HepG2 (cell line): ENCODE data around the gene TNIP1. TPM values are rescaled to one million over a fixed set of nuclear protein-coding genes. Genes with fewer than 3 reads are reported as not detected.

Source experiments
- GZF1 ChIP-seq: sonication (generic); formaldehyde crosslinking; IDR thresholded peaks from 2 replicates; pipeline ENCODE4 v1.5.1; 2020; ENCODE audit warnings: mild to moderate bottlenecking, missing genetic modification reagents
- HOXA7 ChIP-seq: sonication (generic); formaldehyde crosslinking; IDR thresholded peaks from 2 replicates; pipeline ENCODE4 v1.8.1; 2022; ENCODE audit warnings: mild to moderate bottlenecking, missing genetic modification reagents, moderate library complexity
- MAZ ChIP-seq, 2 experiments: sonication (generic) in 1 of 2; formaldehyde crosslinking in 1 of 2; IDR thresholded peaks; 2 replicates each; pipeline versions ENCODE4 v1.5.0 to v1.6.1; 2012 to 2020; ENCODE audit warnings: low read depth in 2 of 2, mild to moderate bottlenecking in 2 of 2, borderline replicate concordance in 1 of 2, improper control_type of control experiment in 1 of 2, low read length in 1 of 2, missing genetic modification reagents in 1 of 2, moderate library complexity in 1 of 2
- MYC ChIP-seq: sonication (generic); formaldehyde crosslinking; IDR thresholded peaks from 2 replicates; pipeline ENCODE4 v1.9.0; 2021; ENCODE audit warnings: missing genetic modification reagents, borderline replicate concordance
- NBN ChIP-seq: fragments of 450-650 bp; conservative IDR thresholded peaks from 2 replicates; pipeline ENCODE4 v1.6.1; 2017
- PAF1 ChIP-seq: IDR thresholded peaks from 2 replicates; pipeline ENCODE4 v1.6.1; 2016; ENCODE audit warnings: missing genetic modification reagents, missing compliant biosample characterization
- PCBP1 ChIP-seq: fragments of 200-400 bp; formaldehyde crosslinking; IDR thresholded peaks from 2 replicates; pipeline ENCODE4 v1.6.1; 2017; ENCODE audit warnings: mild to moderate bottlenecking, low read depth, low read length, borderline replicate concordance
- PHB2 ChIP-seq: fragments of 450-650 bp; IDR thresholded peaks from 2 replicates; pipeline ENCODE4 v1.6.1; 2018; ENCODE audit not compliant: partially characterized antibody
- PLRG1 ChIP-seq: fragments of 450-650 bp; conservative IDR thresholded peaks from 2 replicates; pipeline ENCODE4 v1.6.1; 2016
- POLR2A ChIP-seq, 2 experiments: IDR thresholded peaks; 2 replicates each; pipeline ENCODE4 v1.6.1; 2011; ENCODE audit warnings: low read depth in 2 of 2, low read length in 2 of 2, mild to moderate bottlenecking in 1 of 2, moderate library complexity in 1 of 2; ENCODE audit not compliant: insufficient read depth in 1 of 2
- RARG ChIP-seq: sonication (generic); formaldehyde crosslinking; IDR thresholded peaks from 2 replicates; pipeline ENCODE4 v1.4.0; 2020; ENCODE audit warnings: low read depth, mild to moderate bottlenecking, missing genetic modification reagents
- RNF2 ChIP-seq: fragments of 450-650 bp; conservative IDR thresholded peaks from 2 replicates; pipeline ENCODE4 v1.6.1; 2016; ENCODE audit warnings: low read depth
- SIN3B ChIP-seq: fragments of 150-350 bp; IDR thresholded peaks from 2 replicates; pipeline ENCODE4 v1.6.1; 2014; ENCODE audit warnings: low read length
- SYNCRIP ChIP-seq: fragments of 200-400 bp; formaldehyde crosslinking; IDR thresholded peaks from 2 replicates; pipeline ENCODE4 v1.6.1; 2018; ENCODE audit warnings: mild to moderate bottlenecking, low read depth, low read length; ENCODE audit not compliant: insufficient read depth
- THAP8 ChIP-seq: sonication (generic); formaldehyde crosslinking; IDR thresholded peaks from 2 replicates; pipeline ENCODE4 v1.5.1; 2020; ENCODE audit warnings: missing genetic modification reagents, mild to moderate bottlenecking, borderline replicate concordance
- THAP9 ChIP-seq: sonication (generic); formaldehyde crosslinking; IDR thresholded peaks from 2 replicates; pipeline ENCODE4; 2020; ENCODE audit warnings: missing genetic modification reagents, mild to moderate bottlenecking, borderline replicate concordance
- ZNF136 ChIP-seq: sonication (generic); formaldehyde crosslinking; IDR thresholded peaks from 2 replicates; pipeline ENCODE4 v1.8.1; 2022; ENCODE audit warnings: low read depth, mild to moderate bottlenecking, moderate library complexity, missing genetic modification reagents
- ZNF235 ChIP-seq: sonication (generic); formaldehyde crosslinking; IDR thresholded peaks from 2 replicates; pipeline ENCODE4 v1.8.1; 2023; ENCODE audit warnings: mild to moderate bottlenecking, missing genetic modification reagents, borderline replicate concordance
- ZNF432 ChIP-seq: sonication (generic); formaldehyde crosslinking; IDR thresholded peaks from 2 replicates; pipeline ENCODE4 v1.5.0; 2020; ENCODE audit warnings: missing genetic modification reagents, mild to moderate bottlenecking, borderline replicate concordance
- ZNF530 ChIP-seq: sonication (generic); formaldehyde crosslinking; IDR thresholded peaks from 2 replicates; pipeline ENCODE4 v1.5.0; 2020; ENCODE audit warnings: low read depth, mild to moderate bottlenecking, missing genetic modification reagents
- ZNF605 ChIP-seq: sonication (generic); formaldehyde crosslinking; IDR thresholded peaks from 2 replicates; pipeline ENCODE4 v1.8.0; 2022; ENCODE audit warnings: mild to moderate bottlenecking, missing genetic modification reagents
- ZNF780A ChIP-seq: sonication (generic); formaldehyde crosslinking; IDR thresholded peaks from 2 replicates; pipeline ENCODE4 v1.8.0; 2022; ENCODE audit warnings: mild to moderate bottlenecking, missing genetic modification reagents, moderate library complexity
- polyA plus RNA-seq, 8 experiments: library from polyadenylated mRNA; depleted of rRNA in 3 of 8; stranded (reverse) in 7 of 8; unstranded in 1 of 8; fragments of >200 nt; fragmentation: Illumina TruSeq in 4 of 8; extraction: Trizol in 4 of 8; gene quantifications; 2 replicates each; pipeline versions ENCODE4 v1.2.1 to v1.2.3, GENCODE V29; 2011 to 2016; ENCODE audit warnings: low read depth in 4 of 8, missing spikeins in 1 of 8, mixed read lengths in 1 of 8; ENCODE audit not compliant: insufficient read depth in 1 of 8
- total RNA-seq, 5 experiments: library from RNA; depleted of rRNA; stranded (reverse); fragments of >200 nt; fragmentation: Illumina TruSeq; extraction: Trizol; gene quantifications; 2 replicates each; pipeline ENCODE4 v1.2.3, GENCODE V29; 2016; ENCODE audit warnings: low read depth in 1 of 5
- TF ChIP-seq, protein P1 (sequence below): sonication (generic); formaldehyde crosslinking; IDR thresholded peaks from 2 replicates; pipeline ENCODE4 v1.4.0; 2020; ENCODE audit warnings: missing genetic modification reagents
- TF ChIP-seq, protein P2 (sequence below): sonication (generic); formaldehyde crosslinking; IDR thresholded peaks from 2 replicates; pipeline ENCODE4 v1.4.0; 2020; ENCODE audit warnings: mild to moderate bottlenecking, missing genetic modification reagents, borderline replicate concordance

TNIP1 gene
- total and polyA plus RNA-seq, 2 of the 13 experiments (the other 11 are each of a cell fraction or from before 2014, with no cell fraction given) = 26.2 to 45.9 TPM

DNA sequence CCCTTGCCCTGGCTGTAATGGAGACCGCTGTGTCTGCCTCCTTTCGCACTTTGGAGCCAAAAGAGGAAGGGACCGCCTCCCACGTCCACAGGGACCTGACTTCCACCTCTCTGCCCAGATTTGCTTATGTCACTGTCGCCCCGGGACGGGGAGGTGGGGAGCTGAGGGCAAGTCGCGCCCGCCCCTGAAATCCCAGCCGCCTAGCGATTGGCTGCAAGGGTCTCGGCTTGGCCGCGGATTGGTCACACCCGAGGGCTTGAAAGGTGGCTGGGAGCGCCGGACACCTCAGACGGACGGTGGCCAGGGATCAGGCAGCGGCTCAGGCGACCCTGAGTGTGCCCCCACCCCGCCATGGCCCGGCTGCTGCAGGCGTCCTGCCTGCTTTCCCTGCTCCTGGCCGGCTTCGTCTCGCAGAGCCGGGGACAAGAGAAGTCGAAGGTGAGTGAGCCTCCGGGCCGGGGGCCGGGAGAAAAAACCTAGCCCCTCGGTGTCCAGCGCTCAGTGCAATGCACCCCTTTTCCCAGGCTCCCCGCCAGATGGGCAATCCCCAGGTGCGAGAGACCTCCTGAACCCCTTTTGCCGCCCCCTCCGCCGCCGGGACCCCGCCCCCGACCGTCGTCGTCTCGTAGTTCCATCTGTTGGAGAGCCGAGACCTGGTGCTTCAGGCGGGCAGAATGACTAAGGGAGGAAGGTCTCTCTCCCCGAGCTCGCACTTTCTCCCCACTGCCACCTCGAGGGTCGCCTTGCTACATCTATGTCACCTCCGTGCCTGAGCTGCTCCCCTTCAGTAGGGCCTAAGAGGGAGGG is 60.3 kb downstream of the TNIP1 start, which contains the start of gene GPX3 (continued):
- TF ChIP-seq, protein P1, sequence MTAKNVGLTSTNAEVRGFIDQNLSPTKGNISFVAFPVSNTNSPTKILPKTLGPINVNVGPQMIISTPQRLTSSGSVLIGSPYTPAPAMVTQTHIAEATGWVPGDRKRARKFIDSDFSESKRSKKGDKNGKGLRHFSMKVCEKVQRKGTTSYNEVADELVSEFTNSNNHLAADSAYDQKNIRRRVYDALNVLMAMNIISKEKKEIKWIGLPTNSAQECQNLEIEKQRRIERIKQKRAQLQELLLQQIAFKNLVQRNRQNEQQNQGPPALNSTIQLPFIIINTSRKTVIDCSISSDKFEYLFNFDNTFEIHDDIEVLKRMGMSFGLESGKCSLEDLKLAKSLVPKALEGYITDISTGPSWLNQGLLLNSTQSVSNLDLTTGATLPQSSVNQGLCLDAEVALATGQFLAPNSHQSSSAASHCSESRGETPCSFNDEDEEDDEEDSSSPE (CRISPR knock-in tag) = peak; percentile 53
- TF ChIP-seq PLRG1 = no peak
- TF ChIP-seq THAP8 (CRISPR knock-in tag) = no peak
- TF ChIP-seq ZNF780A (CRISPR knock-in tag) = no peak
- TF ChIP-seq RARG (CRISPR knock-in tag) = no peak
- no peak for TF ChIP-seq ZNF530
- TF ChIP-seq ZNF235 (CRISPR knock-in tag) = no peak
- TF ChIP-seq SYNCRIP = no peak
- TF ChIP-seq ZNF605 (CRISPR knock-in tag) = peak; percentile 96
- TF ChIP-seq ZNF136 (CRISPR knock-in tag) = no peak
- no peak for TF ChIP-seq PHB2
- TF ChIP-seq, protein P2, sequence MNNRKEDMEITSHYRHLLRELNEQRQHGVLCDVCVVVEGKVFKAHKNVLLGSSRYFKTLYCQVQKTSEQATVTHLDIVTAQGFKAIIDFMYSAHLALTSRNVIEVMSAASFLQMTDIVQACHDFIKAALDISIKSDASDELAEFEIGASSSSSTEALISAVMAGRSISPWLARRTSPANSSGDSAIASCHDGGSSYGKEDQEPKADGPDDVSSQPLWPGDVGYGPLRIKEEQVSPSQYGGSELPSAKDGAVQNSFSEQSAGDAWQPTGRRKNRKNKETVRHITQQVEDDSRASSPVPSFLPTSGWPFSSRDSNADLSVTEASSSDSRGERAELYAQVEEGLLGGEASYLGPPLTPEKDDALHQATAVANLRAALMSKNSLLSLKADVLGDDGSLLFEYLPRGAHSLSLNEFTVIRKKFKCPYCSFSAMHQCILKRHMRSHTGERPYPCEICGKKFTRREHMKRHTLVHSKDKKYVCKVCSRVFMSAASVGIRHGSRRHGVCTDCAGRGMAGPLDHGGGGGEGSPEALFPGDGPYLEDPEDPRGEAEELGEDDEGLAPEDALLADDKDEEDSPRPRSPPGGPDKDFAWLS (CRISPR knock-in tag) = no peak
- TF ChIP-seq THAP9 (CRISPR knock-in tag) = peak; percentile 78
- no peak for TF ChIP-seq ZNF432 (CRISPR knock-in tag)
- no peak for TF ChIP-seq NBN
- 0 out of 2 replicates have a peak, but pooled peaks have one; percentile 46 for TF ChIP-seq MAZ (IDR thresholded peaks at IDR 0.05; ENCODE audit: borderline replicate concordance, low read depth, low read length)
- peak; percentile 71; the same call in 1 of the 2 replicates for TF ChIP-seq MAZ (CRISPR knock-in tag; IDR thresholded peaks at IDR 0.05; ENCODE audit: low read depth)
- no peak for TF ChIP-seq PAF1
- TF ChIP-seq PCBP1 = no peak
- TF ChIP-seq POLR2A (IDR thresholded peaks at IDR 0.05; ENCODE audit: insufficient read depth in 1 of 2, low read depth in 2 of 2, low read length in 2 of 2) = peak; percentile 94 to 100
- TF ChIP-seq RNF2 = no peak
- no peak for TF ChIP-seq HOXA7 (CRISPR knock-in tag)
- TF ChIP-seq SIN3B = no peak; the same call in 1 of the 2 replicates
- TF ChIP-seq MYC = peak; percentile 55; the same call in 1 of the 2 replicates
- no peak for TF ChIP-seq GZF1 (CRISPR knock-in tag)
